Nucleus accumbens (tissue), 56 donors: ENCODE results near the gene FMR1.

ENCODE experiments used
- DNase-seq, 56 donors: peaks; one replicate each; lab custom pipeline; 2025; lab: John Stamatoyannopoulos, UW

Gene FMR1

DNA sequence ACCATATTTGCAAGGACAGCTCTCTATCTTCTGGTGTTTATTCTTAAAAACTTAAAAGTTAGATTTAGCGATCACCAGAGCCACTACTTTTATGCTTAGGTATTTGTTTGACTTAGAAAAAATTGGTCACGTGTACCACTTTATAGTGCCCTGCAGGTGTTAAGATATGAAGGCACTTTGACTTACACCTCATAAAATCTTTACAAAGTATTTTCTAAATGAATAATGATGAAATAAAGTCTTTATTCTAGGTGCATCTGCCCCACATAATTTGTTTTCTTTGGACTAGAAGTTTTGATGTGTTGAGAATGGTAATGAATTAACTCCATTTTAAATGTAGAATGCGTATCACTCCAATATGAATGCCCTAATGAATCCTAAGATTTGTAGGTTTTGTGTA, 2.9 kb downstream of the FMR1 start:
- no peak for DNase-seq

DNA sequence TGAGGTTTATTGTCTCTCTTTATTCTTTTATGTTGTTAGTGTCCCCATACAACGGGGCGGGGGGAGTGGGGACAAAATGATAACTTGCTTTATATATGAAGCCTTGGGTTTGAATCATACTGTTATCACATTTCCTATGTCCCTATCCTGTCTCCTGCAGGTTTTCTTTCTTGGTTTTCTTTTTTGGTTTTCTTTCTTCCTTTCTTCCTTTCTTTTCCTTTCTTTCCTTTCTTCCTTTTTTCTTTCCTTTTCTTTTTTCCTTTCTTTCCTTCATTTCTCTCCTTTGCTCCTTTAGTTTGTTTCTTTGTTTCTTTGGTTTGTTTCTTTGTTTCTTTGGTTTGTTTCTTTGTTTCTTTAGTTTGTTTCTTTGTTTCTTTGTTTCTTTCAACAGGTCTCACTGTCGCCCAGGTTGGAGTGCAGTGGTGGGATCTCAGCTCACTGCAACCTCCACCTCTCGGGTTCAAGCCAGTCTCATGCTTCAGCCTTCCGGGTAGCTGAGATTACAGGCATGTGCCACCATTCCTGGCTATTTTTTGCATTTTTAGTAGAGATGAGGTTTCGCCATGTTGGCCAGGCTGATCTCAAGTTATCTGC, 4.8 kb downstream of the FMR1 start:
- DNase-seq = no peak

DNA sequence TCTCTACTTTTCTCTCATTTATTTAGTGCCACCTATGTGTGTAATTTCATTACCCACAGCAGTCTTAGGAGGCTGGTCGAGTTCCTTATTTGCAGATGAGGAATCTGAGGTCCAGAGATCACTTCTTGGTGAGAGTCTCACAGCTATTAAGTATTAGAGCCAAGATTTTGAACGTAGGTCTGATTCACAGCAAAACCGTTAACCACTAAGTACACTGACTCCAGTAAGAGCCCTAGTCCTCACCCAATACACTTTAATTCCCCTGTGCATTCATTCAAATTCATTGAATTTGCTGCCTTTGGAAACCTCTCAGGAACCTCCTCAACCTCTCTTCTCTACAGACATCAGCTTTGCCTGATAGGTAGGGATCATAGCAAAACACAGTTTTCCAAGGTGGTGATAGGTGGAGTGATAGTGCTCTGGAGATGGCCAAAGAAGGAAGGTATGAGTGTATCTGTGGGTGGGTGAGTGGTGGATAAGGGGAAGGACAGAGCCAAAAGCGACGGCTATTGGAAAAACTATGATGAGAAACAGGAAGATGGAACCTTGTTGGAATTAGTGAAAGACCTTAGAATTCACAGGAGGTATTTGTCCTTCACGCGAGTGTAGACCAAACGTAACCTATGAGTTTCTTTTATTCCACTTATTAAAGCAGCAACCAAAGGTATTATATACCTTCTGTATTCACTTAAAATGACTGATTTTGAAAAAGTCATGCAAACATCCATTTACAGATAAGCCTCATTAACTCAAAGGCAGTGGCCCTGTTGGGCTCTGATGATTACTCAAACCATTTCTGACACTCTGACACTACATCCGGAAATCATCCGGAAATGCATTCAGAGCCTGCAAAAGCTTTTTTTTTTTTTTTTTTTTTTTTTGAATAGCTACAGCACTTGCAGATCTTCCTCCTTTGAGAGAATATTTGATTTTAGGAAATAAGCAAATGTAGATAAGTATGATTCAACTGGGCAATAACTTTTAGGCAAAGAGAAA, 6.3 kb downstream of the FMR1 start:
- no peak for DNase-seq

DNA sequence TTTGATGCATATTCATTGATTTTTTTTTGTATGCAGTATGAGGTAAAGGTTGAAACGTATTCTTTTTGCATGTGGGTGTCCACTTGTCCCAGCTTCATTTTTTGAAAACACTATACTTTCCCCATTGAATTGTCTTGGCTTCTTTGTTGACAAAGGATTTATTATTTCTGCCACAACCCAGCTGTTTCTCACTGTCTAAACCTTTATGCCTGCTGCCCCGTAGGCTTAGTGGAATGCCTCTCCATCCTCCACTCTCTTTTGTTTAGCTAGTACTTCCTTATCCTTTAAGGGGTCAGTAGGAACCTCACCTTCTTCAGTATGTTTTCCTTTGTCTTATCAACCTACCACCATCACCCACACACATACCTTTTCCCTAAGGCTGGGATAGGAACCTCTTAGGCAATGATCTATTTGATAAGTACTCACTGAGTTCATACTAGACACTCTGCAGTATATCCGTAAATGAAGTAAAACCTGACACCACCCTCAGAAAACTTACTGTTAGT, 8.5 kb downstream of the FMR1 start:
- DNase-seq = no peak

DNA sequence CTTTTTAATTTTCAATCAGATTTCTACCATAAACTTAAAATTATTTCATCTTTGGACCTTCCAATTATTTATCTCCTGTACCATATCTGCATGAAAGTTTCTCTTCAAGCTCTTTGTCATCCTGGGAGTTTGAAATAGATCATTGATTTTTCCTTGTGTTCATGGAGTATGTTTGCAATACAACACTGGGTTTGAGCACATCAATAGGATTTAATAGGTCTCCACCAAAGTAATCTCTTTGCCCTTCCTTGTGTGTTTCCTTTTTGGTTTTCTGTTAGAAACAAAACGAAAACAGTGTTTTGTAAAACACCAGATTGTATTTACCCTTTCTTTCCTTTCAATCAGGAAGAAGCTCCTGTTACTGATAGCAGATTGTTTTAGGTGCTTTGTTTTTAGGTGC, 11.9 kb downstream of the FMR1 start:
- DNase-seq = no peak

DNA sequence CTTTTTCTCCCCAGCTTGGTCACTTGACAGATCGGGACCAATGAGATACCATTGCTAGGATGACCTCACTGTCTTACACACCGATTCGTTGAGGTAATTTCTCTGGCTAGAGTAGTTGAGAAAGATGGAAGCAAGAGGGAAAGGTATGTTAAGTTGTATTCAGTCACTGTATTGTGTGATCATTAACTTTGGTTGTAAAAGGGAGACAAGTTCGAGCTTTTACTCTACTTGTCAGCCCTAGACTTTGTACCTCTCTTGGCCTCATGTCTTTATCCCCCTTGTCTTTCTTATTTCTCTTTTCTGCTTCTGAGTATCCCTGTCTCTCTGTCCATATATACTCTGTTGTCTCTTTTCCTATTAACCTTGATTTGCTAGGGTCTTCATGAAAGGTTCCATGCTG, 15.5 kb downstream of the FMR1 start:
- no peak for DNase-seq

DNA sequence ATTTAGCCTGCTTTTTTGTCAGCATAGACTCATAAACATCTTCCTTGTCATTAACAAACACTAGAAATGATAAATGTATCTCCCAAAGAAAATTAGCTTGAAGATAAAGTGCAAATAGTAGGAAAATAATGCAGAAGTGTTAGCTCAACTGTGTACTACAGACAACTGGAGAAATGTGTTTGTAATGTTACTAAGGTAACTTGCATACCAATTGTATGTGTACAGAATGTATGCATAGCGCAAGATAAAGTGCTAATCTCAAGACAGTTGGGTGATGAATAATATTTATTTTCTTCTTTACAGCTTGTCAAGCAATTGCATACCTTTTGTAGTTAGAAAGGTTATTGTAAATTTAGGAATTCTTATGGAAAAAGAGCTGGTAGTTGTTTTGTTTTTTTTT, 22.1 kb downstream of the FMR1 start:
- no peak for DNase-seq

DNA sequence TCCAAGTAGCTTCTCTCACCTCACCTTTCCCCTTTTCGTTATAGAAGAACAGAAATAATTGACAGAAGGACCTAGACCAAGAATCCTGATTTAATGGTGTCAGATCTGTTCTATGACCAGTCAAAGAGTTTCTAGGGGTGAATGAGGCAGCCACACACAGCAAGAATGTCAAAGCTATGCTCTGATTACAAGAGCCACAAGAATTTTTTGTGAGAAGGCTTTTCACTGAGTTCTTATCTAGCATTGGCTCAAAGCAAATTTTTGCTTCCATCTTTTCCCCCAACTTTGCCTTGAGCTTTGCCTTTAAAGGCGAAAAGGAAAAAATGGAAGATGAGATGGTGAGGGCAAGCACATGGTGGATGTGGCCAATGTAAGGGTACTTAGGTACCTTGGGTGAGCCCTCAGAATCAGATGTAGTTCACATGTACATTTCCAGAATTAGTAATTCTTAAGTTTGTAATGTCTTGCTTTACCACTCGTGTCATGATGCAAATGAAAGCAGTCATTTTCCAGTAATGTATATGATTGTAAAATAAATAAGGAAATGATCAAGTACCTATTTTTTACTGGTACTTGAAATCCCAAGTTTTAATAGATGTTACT, 23.5 kb downstream of the FMR1 start:
- DNase-seq = no peak

DNA sequence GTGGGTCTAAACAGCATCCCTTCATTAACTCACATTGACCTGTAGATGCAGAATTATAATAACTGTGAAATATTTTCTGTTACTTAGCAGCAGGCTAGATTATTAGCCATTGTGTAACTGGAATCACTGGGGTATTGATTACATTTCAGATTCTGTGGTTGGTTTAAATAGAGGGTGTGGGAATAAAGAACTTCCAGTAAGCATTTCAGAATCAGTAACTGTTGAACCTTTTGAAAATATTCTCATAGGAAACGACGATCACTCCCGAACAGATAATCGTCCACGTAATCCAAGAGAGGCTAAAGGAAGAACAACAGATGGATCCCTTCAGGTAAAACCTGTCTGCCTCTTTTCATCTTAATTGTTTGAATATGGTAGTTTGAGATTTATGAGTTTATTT, 33.6 kb downstream of the FMR1 start:
- DNase-seq = no peak

DNA sequence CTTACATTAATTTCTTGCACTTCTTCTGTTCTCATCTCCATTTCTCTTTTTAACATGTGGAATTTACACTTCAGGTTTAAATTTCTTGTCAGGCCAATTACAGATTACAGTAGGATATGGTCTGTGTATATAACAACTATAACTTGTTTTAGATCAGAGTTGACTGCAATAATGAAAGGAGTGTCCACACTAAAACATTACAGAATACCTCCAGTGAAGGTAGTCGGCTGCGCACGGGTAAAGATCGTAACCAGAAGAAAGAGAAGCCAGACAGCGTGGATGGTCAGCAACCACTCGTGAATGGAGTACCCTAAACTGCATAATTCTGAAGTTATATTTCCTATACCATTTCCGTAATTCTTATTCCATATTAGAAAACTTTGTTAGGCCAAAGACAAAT, 36.8 kb downstream of the FMR1 start:
- no peak for DNase-seq

DNA sequence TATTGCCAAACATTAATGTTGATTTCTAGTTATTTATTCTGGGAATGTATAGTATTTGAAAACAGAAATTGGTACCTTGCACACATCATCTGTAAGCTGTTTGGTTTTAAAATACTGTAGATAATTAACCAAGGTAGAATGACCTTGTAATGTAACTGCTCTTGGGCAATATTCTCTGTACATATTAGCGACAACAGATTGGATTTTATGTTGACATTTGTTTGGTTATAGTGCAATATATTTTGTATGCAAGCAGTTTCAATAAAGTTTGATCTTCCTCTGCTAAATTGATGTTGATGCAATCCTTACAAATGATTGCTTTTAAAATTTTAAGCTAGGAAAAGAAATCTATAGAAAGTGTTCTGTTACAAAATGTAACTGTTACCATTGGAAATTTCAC, 38.6 kb downstream of the FMR1 start:
- DNase-seq = no peak

DNA sequence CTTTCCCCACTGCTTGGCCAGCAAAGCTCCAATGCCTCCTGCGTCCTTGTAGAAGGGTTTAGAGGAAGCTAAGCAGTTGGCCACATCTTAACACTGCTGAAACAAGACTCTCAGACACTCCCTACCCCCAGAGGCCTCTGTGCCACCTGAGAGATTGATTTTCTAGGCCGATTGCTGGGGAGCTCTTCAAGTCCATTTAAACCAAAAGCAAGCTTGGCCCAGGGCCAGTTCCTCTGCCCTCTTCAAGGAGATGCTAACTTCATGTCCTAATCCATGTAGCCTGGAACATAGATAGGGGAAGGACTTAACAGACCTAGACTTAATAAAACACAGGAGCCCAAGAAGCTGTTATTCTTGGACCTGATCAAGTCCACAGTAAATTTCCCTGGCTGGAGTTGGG, 42.3 kb downstream of the FMR1 start:
- no peak for DNase-seq

DNA sequence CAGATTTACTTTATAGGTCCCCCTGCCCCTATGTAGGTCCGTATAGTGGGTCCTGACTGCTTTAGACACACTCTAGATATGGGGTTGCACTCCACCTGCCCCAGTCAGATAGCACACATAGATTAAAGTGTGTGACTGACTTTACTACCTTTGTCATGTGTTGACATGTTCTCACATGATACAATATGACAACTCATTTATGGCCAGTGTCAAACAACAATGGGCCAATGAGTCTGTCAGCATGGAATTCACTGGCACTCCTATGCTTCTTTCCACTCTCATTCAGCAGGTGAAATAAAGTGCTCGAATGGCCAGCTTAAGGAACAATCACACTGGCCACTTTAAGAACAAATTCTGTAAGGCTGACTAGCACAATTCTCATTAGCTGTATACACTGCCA, 45.6 kb downstream of the FMR1 start:
- DNase-seq = no peak

DNA sequence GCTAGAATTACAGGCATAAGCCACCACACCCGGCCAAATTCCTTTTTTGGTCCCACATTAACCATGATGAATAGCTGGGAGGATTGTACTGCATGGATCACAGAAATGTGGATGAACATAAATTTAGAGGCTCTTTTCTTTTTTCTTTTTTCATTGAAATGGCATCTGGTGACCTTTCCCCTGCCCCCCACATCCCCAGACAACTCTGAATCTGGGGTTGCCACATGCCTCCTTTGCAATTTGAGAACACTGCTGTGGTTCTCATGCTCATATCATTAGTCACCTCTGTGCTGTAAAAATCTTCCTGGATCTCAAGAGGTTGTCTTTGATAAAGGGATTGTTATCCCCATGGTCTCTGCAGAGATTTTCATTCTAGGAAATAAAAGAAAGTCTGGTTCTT, 46.6 kb downstream of the FMR1 start:
- DNase-seq = no peak

DNA sequence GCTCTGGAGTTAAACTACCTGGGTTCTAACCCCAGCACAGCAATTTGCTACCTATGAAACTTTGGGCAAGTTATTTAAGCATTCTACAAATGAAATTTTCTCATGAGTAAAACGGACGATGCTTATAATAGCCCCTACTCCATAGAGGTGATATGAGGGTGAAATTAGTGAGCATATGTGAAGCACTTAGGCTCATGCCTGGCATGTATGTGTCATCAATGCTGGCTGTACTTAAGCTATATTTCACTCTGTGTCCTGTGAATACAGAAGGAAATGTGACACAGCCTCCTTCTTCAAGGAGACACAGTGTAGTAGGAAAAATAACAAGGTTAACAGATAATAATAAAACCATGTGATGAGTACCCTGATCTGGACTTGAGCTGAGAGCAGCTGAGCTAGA, 49.0 kb downstream of the FMR1 start:
- no peak for DNase-seq

DNA sequence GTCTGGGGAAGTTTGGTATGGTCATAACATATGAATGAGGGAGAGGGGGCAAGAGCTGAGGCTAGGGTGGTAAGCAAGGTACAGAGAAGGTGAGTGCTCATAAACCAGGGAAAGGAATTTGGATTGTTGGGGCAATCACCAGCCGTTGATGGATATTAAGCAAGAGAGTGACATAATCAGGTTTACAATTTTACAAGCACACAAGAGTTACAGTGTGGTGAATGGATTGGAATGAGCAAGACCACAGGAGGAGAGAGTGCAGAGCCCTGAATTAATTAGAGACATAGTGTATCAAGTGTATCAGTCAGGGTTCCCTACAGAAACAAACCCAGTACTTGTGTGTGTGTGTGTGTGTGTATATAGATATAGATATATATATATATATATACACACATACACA, 50.8 kb downstream of the FMR1 start:
- no peak for DNase-seq

DNA sequence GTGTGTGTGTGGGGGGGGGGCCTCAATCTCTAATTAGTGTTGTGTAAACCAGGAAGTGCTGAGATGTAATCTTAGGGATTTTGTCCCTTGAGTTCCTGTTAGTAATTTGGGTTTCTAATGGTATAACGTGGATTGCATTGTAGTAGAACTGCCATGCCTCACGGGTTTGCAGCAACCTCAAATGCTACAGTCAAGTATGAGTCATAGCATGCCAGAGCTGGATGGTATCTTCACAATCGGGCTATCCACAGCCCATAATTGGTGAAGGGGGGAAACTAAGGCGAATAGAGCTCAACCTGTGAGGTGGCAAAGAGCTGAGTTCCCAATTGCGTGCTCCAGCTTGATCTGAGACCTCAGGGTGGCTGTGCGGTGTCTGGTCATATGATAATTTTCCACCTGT, 67.2 kb downstream of the FMR1 start:
- no peak for DNase-seq

DNA sequence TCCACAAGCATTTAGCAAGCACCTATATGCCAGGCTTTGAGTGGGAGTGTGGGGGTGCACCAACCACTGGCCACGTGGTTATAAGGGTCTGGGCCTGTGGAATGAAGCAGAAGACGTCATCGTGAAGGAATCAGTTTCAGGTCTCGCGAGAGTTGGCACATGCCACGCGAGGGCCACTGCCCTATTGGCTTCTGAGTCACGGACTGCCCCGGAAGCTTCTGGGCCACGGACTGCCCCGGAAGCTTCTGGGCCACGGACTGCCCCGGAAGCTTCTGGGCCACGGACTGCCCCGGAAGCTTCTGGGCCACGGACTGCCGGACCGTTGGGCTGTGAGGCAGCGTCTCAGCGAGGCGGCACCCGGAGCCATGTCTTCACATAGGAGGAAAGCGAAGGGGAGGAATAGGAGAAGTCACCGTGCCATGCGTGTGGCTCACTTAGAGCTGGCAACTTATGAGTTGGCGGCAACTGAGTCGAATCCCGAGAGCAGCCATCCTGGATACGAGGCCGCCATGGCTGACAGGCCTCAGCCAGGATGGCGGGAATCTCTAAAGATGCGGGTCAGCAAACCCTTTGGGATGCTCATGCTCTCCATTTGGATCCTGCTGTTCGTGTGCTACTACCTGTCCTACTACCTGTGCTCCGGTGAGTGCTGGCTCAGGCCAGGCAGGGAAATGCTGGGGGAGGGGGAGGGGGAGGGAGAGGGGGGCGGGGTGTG, 69.5 kb downstream of the FMR1 start, which contains the start of gene FMR1NB:
FMR1NB (plus strand) TSS at position 300 of the 715 bp plus-strand sequence; CDS start at position 366, 66 bp downstream.
- DNase-seq = no peak
